GM23338 (cell line): ENCODE measurements around the gene ABCD2. TPM values are rescaled to one million over a fixed set of nuclear protein-coding genes. Genes with fewer than 3 reads are reported as not detected.

Experiments
- ATAC-seq: fragments of 200-7000 bp; cut with Tn5 transposase; 3 replicates; pipeline ENCODE4 v1.9.1; 2020
- DNase-seq: peaks from one replicate; pipeline ENCODE4 v3.0.0-alpha.2; 2015; ENCODE audit warnings: low spot score
- H2AFZ ChIP-seq: fragments of 200-600 bp; sonication (generic); 2 replicates; pipeline ENCODE4 v1.8.0; 2016; ENCODE audit warnings: antibody characterized with exemption, mild to moderate bottlenecking, moderate library complexity
- H3F3A ChIP-seq: fragments of 200-600 bp; sonication (generic); replicated peaks from 2 replicates; pipeline ENCODE4 v1.8.0; 2017; ENCODE audit warnings: antibody characterized with exemption, mixed run types, low read depth
- H3K27ac ChIP-seq: fragments of 200-600 bp; sonication (generic); 2 replicates; pipeline ENCODE4 v1.6.1; 2016; ENCODE audit warnings: low read depth
- H3K27me3 ChIP-seq: fragments of 200-600 bp; sonication (generic); 2 replicates; pipeline ENCODE4 v1.8.0; 2016; ENCODE audit warnings: mild to moderate bottlenecking, mixed run types, moderate library complexity; ENCODE audit not compliant: insufficient read depth
- H3K36me3 ChIP-seq: fragments of 200-600 bp; sonication (generic); 2 replicates; pipeline ENCODE4 v1.8.0; 2016; ENCODE audit warnings: mild to moderate bottlenecking; ENCODE audit not compliant: insufficient read depth
- H3K4me1 ChIP-seq: fragments of 200-600 bp; sonication (generic); 2 replicates; pipeline ENCODE4 v1.8.0; 2016; ENCODE audit warnings: mild to moderate bottlenecking, moderate library complexity; ENCODE audit not compliant: insufficient read depth
- H3K4me2 ChIP-seq: fragments of 200-600 bp; sonication (generic); 2 replicates; pipeline ENCODE4 v1.7.1; 2017; ENCODE audit warnings: mixed run types
- H3K4me3 ChIP-seq: fragments of 200-600 bp; sonication (generic); 2 replicates; pipeline ENCODE4 v1.6.1; 2016; ENCODE audit warnings: mixed run types
- H3K79me2 ChIP-seq: fragments of 200-600 bp; sonication (generic); replicated peaks from 2 replicates; pipeline ENCODE4 v1.8.0; 2017; ENCODE audit warnings: mild to moderate bottlenecking; ENCODE audit not compliant: insufficient read depth
- H3K9me2 ChIP-seq: fragments of 200-600 bp; sonication (generic); 2 replicates; pipeline ENCODE4 v1.8.0; 2017; ENCODE audit not compliant: insufficient read depth
- H4K20me1 ChIP-seq: fragments of 200-600 bp; sonication (generic); replicated peaks from 2 replicates; pipeline ENCODE4 v1.8.0; 2017; ENCODE audit warnings: mild to moderate bottlenecking; ENCODE audit not compliant: insufficient read depth
- H3K27ac Mint-ChIP-seq: 2 replicates; pipeline ENCODE4 v1.8.0; 2020; ENCODE audit warnings: inconsistent platforms, mild to moderate bottlenecking, moderate library complexity, mixed read lengths
- H3K27me3 Mint-ChIP-seq: 3 replicates; pipeline ENCODE4 v1.8.0; 2022; ENCODE audit warnings: low read depth, mild to moderate bottlenecking, moderate library complexity, mixed read lengths, inconsistent platforms; ENCODE audit not compliant: insufficient read depth, poor library complexity
- H3K36me3 Mint-ChIP-seq: 3 replicates; pipeline ENCODE4 v1.8.0; 2021; ENCODE audit warnings: low read depth, mild to moderate bottlenecking, inconsistent platforms, moderate library complexity, mixed read lengths
- H3K4me1 Mint-ChIP-seq: 3 replicates; pipeline ENCODE4 v1.8.0; 2020; ENCODE audit warnings: mild to moderate bottlenecking, inconsistent platforms, mixed read lengths
- H3K4me3 Mint-ChIP-seq: 3 replicates; pipeline ENCODE4 v1.8.0; 2021; ENCODE audit warnings: moderate library complexity, mild to moderate bottlenecking, inconsistent platforms, mixed read lengths
- H3K9me3 Mint-ChIP-seq: 3 replicates; pipeline ENCODE4 v1.8.0; 2020; ENCODE audit warnings: moderate library complexity, mild to moderate bottlenecking, inconsistent platforms, mixed read lengths
- CREB1 ChIP-seq: fragments of 250-450 bp; sonication (Bioruptor Pico); IDR thresholded peaks from 2 replicates; pipeline ENCODE4 v1.5.0; 2020; ENCODE audit warnings: low read depth, mild to moderate bottlenecking, moderate library complexity
- EZH2 ChIP-seq: fragments of 200-600 bp; sonication (generic); IDR thresholded peaks from one replicate; pipeline ENCODE4 v1.8.0; 2017; ENCODE audit warnings: antibody characterized with exemption, mild to moderate bottlenecking, low read depth; ENCODE audit not compliant: unreplicated experiment
- EZH2phosphoT487 ChIP-seq: fragments of 200-600 bp; sonication (generic); IDR thresholded peaks from one replicate; pipeline ENCODE4 v1.8.1; 2018; ENCODE audit warnings: antibody characterized with exemption; ENCODE audit not compliant: unreplicated experiment
- JUNB ChIP-seq: IDR thresholded peaks from one replicate; pipeline ENCODE4 v1.6.1; 2016; ENCODE audit warnings: antibody characterized with exemption; ENCODE audit not compliant: unreplicated experiment
- NANOG ChIP-seq: IDR thresholded peaks from 2 replicates; pipeline ENCODE4 v1.6.1; 2016; ENCODE audit warnings: antibody characterized with exemption, borderline replicate concordance
- POLR2AphosphoS5 ChIP-seq: IDR thresholded peaks from 2 replicates; pipeline ENCODE4 v1.6.1; 2016; ENCODE audit warnings: antibody characterized with exemption, low read depth
- STAT1 ChIP-seq: IDR thresholded peaks from one replicate; pipeline ENCODE4 v1.6.1; 2016; ENCODE audit warnings: antibody characterized with exemption; ENCODE audit not compliant: unreplicated experiment
- ZNF114 ChIP-seq: fragments of 250-450 bp; sonication (Bioruptor Pico); IDR thresholded peaks from 2 replicates; pipeline ENCODE4 v1.5.0; 2020; ENCODE audit warnings: mild to moderate bottlenecking, moderate library complexity
- ZNF331 ChIP-seq: fragments of 250-450 bp; sonication (Bioruptor Pico); IDR thresholded peaks from 2 replicates; pipeline ENCODE4 v1.5.0; 2020; ENCODE audit warnings: low read depth, mild to moderate bottlenecking, moderate library complexity
- polyA plus RNA-seq: library from polyadenylated mRNA; unstranded; fragments of >200 nt; fragmentation: Nextera tagmentation; extraction: Ambion mirVana; gene quantifications from 2 replicates; pipeline ENCODE4 v1.2.1, GENCODE V29; 2016
- total RNA-seq: library from RNA; depleted of rRNA; stranded (reverse); fragments of >200 nt; shearing (Covaris generic); gene quantifications from 2 replicates; pipeline ENCODE4 v1.2.3, GENCODE V29; 2014
- TF ChIP-seq, protein P1 (sequence below): IDR thresholded peaks from 2 replicates; pipeline ENCODE4 v1.6.1; 2016; ENCODE audit warnings: antibody characterized with exemption
- TF ChIP-seq, protein P2 (sequence below): fragments of 250-450 bp; sonication (Bioruptor Pico); IDR thresholded peaks from 2 replicates; pipeline ENCODE4 v1.5.0; 2020; ENCODE audit warnings: mild to moderate bottlenecking, moderate library complexity
- TF ChIP-seq, protein P3 (sequence below), 2 experiments: fragments of 200-600 bp in 1 of 2; sonication (generic) in 1 of 2; conservative IDR thresholded peaks; 2 replicates each; pipeline versions ENCODE4 v1.5.1 to v1.6.1; 2016 to 2017; ENCODE audit warnings: antibody characterized with exemption in 2 of 2, low read depth in 2 of 2, mild to moderate bottlenecking in 2 of 2, moderate library complexity in 1 of 2
- TF ChIP-seq, protein P4 (sequence below): IDR thresholded peaks from one replicate; pipeline ENCODE4 v1.6.1; 2018; ENCODE audit warnings: antibody characterized with exemption; ENCODE audit not compliant: unreplicated experiment

Gene ABCD2
- total and polyA plus RNA-seq, 2 experiments from 2014 or later = not detected

DNA sequence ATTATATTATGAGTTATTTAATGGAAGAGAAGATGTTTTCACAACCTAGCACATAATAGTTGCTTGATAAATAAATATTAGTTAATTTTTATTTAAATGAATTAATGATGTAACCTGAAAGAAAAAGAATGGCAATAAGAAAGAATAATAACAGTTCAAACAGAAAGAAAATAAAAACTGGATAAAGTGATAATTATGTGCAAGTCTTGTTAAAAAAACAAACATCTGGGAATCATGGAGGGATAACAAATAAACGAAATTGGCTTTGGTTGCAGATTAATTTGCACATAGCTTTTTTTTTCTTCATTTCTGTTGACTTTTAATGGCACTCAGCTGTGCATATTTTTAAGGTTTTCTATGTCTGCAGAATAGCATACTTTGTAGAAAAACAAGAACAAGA, 23.4 kb upstream of the ABCD2 start:
- H3K4me3 ChIP-seq = no peak overlapping the region
- H3K9me3 Mint-ChIP-seq = no peaks in the 10 kb centered on the region
- H3K4me3 Mint-ChIP-seq = no peak overlapping the region
- ATAC-seq (no peak), DNase-seq (no peak)
- no peaks in the 10 kb centered on the region for H3K27me3 ChIP-seq
- no peak overlapping the region for H3K27ac ChIP-seq
- H4K20me1 ChIP-seq = no peaks in the 10 kb centered on the region
- no peaks in the 10 kb centered on the region for H3K36me3 ChIP-seq
- no peaks in the 10 kb centered on the region for H3K9me2 ChIP-seq
- no peak for TF ChIP-seq STAT1
- no peak for TF ChIP-seq CREB1 (CRISPR knock-in tag)
- TF ChIP-seq, protein P1, sequence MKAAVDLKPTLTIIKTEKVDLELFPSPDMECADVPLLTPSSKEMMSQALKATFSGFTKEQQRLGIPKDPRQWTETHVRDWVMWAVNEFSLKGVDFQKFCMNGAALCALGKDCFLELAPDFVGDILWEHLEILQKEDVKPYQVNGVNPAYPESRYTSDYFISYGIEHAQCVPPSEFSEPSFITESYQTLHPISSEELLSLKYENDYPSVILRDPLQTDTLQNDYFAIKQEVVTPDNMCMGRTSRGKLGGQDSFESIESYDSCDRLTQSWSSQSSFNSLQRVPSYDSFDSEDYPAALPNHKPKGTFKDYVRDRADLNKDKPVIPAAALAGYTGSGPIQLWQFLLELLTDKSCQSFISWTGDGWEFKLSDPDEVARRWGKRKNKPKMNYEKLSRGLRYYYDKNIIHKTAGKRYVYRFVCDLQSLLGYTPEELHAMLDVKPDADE = no peak
- TF ChIP-seq, protein P2, sequence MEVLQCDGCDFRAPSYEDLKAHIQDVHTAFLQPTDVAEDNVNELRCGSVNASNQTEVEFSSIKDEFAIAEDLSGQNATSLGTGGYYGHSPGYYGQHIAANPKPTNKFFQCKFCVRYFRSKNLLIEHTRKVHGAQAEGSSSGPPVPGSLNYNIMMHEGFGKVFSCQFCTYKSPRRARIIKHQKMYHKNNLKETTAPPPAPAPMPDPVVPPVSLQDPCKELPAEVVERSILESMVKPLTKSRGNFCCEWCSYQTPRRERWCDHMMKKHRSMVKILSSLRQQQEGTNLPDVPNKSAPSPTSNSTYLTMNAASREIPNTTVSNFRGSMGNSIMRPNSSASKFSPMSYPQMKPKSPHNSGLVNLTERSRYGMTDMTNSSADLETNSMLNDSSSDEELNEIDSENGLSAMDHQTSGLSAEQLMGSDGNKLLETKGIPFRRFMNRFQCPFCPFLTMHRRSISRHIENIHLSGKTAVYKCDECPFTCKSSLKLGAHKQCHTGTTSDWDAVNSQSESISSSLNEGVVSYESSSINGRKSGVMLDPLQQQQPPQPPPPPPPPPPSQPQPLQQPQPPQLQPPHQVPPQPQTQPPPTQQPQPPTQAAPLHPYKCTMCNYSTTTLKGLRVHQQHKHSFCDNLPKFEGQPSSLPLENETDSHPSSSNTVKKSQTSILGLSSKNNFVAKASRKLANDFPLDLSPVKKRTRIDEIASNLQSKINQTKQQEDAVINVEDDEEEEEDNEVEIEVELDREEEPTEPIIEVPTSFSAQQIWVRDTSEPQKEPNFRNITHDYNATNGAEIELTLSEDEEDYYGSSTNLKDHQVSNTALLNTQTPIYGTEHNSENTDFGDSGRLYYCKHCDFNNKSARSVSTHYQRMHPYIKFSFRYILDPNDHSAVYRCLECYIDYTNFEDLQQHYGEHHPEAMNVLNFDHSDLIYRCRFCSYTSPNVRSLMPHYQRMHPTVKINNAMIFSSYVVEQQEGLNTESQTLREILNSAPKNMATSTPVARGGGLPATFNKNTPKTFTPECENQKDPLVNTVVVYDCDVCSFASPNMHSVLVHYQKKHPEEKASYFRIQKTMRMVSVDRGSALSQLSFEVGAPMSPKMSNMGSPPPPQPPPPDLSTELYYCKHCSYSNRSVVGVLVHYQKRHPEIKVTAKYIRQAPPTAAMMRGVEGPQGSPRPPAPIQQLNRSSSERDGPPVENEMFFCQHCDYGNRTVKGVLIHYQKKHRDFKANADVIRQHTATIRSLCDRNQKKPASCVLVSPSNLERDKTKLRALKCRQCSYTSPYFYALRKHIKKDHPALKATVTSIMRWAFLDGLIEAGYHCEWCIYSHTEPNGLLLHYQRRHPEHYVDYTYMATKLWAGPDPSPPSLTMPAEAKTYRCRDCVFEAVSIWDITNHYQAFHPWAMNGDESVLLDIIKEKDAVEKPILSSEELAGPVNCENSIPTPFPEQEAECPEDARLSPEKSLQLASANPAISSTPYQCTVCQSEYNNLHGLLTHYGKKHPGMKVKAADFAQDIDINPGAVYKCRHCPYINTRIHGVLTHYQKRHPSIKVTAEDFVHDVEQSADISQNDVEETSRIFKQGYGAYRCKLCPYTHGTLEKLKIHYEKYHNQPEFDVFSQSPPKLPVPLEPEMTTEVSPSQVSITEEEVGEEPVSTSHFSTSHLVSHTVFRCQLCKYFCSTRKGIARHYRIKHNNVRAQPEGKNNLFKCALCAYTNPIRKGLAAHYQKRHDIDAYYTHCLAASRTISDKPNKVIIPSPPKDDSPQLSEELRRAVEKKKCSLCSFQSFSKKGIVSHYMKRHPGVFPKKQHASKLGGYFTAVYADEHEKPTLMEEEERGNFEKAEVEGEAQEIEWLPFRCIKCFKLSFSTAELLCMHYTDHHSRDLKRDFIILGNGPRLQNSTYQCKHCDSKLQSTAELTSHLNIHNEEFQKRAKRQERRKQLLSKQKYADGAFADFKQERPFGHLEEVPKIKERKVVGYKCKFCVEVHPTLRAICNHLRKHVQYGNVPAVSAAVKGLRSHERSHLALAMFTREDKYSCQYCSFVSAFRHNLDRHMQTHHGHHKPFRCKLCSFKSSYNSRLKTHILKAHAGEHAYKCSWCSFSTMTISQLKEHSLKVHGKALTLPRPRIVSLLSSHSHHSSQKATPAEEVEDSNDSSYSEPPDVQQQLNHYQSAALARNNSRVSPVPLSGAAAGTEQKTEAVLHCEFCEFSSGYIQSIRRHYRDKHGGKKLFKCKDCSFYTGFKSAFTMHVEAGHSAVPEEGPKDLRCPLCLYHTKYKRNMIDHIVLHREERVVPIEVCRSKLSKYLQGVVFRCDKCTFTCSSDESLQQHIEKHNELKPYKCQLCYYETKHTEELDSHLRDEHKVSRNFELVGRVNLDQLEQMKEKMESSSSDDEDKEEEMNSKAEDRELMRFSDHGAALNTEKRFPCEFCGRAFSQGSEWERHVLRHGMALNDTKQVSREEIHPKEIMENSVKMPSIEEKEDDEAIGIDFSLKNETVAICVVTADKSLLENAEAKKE (CRISPR knock-in tag) = no peak
- no peak for TF ChIP-seq JUNB
- no peak for TF ChIP-seq EZH2
- no peak for TF ChIP-seq ZNF331 (CRISPR knock-in tag)
- no peak for TF ChIP-seq POLR2AphosphoS5
- TF ChIP-seq EZH2phosphoT487 = no peak
- TF ChIP-seq, protein P3, sequence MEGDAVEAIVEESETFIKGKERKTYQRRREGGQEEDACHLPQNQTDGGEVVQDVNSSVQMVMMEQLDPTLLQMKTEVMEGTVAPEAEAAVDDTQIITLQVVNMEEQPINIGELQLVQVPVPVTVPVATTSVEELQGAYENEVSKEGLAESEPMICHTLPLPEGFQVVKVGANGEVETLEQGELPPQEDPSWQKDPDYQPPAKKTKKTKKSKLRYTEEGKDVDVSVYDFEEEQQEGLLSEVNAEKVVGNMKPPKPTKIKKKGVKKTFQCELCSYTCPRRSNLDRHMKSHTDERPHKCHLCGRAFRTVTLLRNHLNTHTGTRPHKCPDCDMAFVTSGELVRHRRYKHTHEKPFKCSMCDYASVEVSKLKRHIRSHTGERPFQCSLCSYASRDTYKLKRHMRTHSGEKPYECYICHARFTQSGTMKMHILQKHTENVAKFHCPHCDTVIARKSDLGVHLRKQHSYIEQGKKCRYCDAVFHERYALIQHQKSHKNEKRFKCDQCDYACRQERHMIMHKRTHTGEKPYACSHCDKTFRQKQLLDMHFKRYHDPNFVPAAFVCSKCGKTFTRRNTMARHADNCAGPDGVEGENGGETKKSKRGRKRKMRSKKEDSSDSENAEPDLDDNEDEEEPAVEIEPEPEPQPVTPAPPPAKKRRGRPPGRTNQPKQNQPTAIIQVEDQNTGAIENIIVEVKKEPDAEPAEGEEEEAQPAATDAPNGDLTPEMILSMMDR (conservative IDR thresholded peaks at IDR 0.05; ENCODE audit: low read depth in 2 of 2) = no peak
- no peak for TF ChIP-seq NANOG
- TF ChIP-seq ZNF114 (CRISPR knock-in tag) = no peak
- TF ChIP-seq, protein P4, sequence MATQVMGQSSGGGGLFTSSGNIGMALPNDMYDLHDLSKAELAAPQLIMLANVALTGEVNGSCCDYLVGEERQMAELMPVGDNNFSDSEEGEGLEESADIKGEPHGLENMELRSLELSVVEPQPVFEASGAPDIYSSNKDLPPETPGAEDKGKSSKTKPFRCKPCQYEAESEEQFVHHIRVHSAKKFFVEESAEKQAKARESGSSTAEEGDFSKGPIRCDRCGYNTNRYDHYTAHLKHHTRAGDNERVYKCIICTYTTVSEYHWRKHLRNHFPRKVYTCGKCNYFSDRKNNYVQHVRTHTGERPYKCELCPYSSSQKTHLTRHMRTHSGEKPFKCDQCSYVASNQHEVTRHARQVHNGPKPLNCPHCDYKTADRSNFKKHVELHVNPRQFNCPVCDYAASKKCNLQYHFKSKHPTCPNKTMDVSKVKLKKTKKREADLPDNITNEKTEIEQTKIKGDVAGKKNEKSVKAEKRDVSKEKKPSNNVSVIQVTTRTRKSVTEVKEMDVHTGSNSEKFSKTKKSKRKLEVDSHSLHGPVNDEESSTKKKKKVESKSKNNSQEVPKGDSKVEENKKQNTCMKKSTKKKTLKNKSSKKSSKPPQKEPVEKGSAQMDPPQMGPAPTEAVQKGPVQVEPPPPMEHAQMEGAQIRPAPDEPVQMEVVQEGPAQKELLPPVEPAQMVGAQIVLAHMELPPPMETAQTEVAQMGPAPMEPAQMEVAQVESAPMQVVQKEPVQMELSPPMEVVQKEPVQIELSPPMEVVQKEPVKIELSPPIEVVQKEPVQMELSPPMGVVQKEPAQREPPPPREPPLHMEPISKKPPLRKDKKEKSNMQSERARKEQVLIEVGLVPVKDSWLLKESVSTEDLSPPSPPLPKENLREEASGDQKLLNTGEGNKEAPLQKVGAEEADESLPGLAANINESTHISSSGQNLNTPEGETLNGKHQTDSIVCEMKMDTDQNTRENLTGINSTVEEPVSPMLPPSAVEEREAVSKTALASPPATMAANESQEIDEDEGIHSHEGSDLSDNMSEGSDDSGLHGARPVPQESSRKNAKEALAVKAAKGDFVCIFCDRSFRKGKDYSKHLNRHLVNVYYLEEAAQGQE = no peak
- no peaks in the 10 kb centered on the region for H3K79me2 ChIP-seq
- H3F3A ChIP-seq = no peaks in the 10 kb centered on the region
- no peaks in the 10 kb centered on the region for H3K36me3 Mint-ChIP-seq
- H2AFZ ChIP-seq = no peak overlapping the region
- H3K4me2 ChIP-seq = no peak overlapping the region
- H3K4me1 ChIP-seq = no peaks in the 10 kb centered on the region
- H3K4me1 Mint-ChIP-seq = no peaks in the 10 kb centered on the region; the same call in 2 of the 3 replicates
- H3K27me3 Mint-ChIP-seq = no peaks in the 10 kb centered on the region
- no peak overlapping the region for H3K27ac Mint-ChIP-seq
